ENCODE data around the gene TFPT.
"Not testable (repeated sequence)": the region's sequence is repeated elsewhere in the genome, so short reads cannot be mapped to it uniquely, and the experiment has no call there.

TFPT gene

DNA sequence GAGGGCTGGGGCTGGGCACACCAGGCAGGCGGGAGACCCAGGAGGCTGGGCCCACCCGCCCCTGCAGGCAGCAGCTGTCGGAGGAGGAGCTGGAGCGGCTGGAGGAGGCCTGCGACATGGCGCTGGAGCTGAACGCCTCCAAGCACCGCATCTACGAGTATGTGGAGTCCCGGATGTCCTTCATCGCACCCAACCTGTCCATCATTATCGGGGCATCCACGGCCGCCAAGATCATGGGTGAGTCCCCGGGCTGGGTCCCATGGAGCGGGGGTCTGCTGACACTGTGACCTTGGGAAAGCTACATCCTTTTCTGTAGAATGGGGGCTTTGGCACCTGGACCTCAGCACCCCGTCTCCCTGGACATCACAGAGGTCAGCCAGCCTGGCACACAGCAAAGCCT is 8.2 kb upstream of the TFPT start:
- DNase-seq (ENCODE audit: low read depth): no peak

DNA sequence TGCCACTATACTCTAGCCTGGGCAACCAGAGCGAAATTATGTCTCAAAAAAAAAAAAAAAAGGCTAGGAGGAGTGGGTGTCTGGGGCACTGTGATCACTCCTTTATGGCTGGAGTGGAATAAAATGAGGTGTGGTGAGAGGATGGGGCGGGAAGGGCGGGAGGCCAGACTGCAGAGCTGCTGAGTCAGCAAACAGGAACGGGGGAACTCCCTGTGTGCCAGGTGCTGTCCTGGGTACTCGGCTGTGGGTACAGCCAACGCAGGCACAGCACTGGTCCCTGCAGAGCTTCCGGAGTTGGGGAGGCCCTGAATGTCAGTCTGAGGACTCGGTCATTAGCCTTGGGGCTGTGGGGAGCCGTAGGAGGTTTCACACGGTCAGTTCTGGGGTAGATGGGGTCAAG is 5.8 kb upstream of the TFPT start:
- no peak for DNase-seq (ENCODE audit: low read depth)

DNA sequence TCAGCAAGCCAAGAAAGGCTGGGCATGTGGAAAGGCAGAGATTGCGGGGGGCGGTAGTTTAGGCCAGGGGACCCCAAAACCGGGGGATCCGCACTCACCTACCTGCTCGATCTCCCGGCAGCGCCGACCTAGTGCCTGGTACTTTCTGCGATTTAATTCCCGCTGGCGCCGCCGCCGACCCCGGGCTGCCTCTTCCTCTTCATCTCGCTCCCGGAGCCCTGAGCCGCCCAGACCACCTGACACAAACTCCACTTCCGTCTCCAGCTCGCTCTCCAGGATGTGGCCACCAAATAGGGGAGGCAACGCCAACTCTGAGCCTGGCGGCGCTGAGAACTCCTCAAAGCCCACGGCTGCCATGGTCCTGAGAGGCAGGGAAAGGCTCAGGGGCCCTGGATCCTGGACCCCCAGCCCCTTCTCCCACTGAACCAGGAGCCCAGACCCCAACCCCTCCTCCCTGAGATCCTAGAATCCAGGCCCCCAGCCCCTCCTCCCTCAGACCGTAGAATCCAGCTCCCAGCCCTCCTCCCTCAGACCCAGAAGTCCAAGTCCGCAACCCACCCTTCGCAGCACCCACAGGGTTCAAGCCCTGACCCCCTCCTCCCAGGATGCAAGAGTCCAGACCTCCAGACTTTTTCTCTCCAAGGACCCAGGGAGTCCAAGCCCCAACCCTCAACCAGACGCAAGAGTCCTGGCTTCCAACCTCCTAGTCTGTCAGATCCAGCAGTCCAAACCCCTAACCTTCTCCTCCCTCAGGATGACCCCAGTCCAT is 933 bp downstream of the TFPT start:
- DNase-seq (ENCODE audit: low read depth): peak; percentile 40

DNA sequence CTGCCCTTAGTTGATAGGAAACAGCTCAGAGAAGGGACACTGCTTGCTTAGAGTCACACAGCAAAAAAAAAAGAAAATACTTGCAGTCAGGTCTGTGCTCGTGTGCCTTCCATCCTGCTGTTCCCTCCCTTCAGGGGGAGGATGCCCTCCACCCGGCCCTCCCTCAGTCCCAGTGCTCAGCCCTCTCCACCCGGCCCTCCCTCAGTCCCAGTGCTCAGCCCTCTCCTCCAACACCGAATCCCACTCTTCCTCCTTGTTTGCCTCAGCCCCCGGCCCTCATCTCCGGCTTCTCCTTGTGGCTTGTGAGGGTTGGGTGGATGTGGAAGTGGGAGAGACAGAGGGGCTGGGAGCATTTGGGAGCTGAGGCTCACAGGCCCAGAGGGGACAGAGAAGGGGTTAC is 5.8 kb downstream of the TFPT start:
- no peak for DNase-seq (ENCODE audit: low read depth)

DNA sequence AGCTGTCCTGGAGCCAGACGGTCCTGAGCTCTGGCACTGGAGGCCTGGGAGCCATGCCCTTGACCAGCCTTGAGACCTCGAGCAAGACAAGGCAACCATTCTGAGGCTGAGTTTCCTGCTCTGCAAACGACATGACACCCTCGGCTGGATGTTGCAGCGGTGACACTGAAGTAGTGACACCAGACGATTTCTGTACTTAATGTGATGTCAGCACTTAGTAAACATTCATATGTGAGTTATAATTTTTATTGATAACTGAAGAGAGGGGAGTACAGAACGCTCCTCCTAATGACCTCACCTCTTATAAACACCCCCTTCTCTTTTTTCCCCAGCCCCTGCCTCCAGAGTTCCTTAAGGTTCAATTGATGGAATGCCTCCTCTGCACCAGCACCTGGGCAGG is 7.0 kb downstream of the TFPT start:
- no peak for DNase-seq (ENCODE audit: low read depth)

DNA sequence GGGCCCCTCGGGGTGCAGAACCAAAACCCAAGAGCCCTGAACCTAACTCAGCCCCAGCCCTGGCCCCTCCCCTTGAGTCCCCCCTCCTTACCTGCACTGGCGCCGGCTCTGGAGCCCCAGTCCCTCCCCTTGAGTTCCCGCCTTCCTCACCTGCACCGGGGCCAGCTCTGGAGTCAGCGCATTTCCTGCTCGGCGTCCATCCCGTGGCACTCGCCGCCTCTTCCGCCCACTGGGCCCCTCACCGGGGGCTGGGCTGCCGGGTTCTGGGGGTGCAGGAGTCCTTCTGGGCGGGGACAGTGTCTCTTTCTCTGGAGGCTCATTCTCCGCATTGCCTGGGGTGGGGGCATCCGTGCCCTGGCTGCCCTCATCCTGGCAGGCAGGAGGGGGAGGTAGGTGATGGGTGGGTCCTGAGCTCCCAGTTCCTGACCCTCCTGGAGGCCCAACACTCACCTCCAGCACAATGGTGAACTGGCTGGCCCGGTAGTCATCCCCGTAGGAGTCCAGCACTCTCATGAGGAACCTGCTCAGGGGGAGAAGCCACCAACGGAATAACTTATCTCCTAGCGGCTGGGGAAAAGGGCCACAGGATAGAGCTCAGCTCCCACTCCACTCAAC is 7.5 kb downstream of the TFPT start:
- DNase-seq (ENCODE audit: low read depth): no peak

DNA sequence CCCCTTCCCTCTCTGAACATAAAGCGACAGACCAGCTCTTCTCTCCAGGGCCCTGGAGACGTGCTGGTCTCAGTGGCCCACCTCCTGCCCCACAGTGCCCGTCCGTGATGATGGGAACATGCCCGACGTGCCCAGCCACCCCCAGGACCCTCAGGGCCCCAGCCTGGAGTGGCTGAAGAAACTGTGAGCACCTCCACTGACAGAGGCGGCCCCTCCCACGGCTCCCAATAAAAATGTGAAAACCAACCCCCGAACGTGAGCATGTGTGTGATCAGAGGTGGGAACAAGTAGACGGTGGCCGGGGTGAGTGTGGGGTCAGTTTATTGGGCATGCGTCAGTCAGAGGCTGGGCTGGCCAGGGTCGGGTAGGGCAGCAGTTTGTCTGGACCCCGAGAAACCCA is 8.7 kb downstream of the TFPT start:
- DNase-seq (ENCODE audit: low read depth): no peak

DNA sequence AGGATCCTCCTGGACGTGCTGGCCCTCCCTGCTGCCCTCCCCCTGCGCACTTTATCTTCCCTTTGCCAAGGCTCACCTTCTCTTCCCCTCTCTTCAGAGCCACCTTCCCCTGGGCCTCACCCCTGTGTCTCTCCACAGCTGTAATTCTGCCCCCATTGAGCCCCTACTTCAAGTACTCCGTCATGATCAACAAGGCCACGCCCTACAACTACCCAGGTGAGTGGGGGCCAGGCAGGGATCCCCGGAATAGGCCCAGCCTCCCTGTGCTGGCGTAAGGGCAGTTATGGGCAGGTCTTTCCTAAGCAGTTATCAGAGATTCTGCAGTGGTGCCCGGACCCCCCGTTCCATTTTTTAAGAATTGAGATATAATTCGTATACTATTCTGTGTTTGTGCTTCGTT is 9.7 kb downstream of the TFPT start:
- DNase-seq (ENCODE audit: low read depth): no peak

DNA sequence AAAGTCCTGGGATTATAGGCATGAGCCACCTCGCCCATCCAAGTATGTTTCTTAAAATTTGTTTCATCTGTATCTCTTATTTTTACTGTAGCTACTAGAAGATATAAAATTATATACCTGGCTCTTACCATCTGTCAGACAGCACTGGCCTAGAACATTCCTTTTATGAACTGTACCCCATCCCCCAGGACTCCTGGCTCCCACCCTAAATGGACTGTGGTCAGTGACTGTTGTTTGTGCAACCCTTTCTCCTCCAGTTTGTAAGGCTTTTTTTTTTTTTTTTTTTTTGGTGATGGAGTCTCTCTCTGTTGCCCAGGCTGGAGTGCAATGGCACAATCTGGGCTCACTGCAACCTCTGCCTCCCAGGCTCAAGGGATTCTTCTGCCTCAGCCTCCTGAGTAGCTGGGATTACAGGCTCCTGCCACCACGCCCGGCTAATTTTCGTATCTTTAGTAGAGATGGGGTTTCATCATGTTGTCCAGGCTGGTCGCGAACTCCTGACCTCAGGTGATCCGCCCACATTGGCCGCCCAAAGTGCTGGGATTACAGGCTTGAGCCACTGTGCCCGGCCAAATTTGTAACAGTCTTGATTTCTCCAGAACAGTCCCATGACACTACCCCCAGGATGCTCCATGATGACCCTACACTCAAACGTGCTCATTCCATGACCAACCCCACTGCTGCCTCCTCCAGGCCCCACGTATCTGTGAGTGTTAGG is 10.3 kb downstream of the TFPT start:
- peak; percentile 37 for DNase-seq (ENCODE audit: low read depth)

DNA sequence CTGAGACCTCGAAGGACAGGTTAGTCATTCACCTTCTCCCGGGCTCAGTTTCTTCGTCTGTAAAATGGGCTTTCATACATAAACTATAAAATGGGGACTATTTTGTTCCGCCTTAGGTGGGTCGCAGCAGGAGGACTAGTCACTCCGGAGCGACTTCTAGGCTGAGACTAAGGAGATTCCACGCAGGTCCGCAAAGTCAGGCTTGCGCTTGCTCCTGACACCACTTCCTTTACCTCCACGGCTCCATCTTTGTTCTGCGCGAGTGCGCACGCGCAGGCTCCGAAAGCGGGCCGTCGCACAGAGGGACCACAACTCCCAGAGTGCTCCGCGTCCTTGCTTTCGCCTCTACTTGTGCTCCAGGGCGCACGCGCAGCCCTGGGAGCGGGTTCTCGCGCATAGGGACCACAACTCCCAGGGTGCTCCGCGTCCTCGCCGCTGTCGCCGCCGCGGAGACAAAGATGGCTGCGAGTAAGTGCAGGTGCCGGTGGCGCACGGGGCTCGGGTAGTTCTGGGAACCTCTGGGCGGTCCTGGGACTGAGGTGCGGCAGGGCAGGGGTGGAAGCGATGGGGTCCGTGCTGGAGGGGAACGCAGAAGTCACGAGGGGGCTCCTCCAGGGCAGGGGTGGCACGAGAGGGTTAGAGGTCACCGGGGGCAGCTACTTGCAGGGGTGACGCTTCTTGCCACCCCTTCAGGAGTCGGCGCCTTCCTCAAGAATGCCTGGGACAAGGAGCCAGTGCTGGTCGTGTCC is 12.9 kb downstream of the TFPT start, which contains the start of gene NDUFA3:
Gene NDUFA3, plus strand, starts transcription at position 435 of the 749 bp plus-strand sequence. Its CDS starts 24 bp downstream, at position 459.
- peak; percentile 95 for DNase-seq (ENCODE audit: low read depth)

DNA sequence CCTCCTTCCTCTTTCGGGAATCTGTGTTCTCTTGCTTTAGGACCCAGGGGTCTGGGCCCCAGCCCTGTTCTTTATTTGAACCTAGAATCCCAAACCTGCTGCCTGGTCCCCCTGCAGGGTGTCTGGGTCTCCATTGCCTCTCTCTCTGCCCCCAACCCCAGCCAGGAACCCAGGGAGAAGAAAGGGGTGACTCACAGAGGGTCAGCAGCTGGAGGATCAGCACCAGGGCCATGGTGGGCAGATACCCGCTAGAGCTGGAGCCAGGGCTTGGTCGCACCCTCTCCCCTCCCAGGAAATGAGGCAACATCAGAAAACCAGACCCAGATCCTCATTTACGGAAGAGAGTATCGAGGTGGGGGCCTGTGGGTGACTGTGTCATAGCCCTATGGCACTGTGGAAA is 14.9 kb downstream of the TFPT start, which contains the start of gene OSCAR:
Gene OSCAR, minus strand, starts transcription at position 243 of the 400 bp plus-strand sequence. Its CDS starts 11 bp downstream, at position 232.
- no peak for DNase-seq (ENCODE audit: low read depth)

DNA sequence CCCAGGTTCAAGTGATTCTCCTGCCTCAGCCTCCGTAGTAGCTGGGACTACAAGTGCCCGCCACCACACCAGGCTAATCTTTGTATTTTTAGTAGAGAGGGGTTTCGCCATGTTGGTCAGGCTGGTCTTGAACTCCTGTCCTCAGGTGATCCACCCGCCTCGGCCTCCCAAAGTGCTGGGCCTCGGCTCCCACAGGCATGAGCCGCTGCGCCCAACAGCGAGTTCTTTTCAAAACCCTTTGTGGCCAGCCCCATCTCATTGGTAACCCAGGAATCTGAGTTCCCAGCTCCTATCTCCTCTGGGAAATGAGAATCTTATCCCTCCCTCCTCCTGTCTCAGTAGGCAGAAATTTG is 15.6 kb downstream of the TFPT start:
- not testable (repeated sequence) for DNase-seq (ENCODE audit: low read depth)

DNA sequence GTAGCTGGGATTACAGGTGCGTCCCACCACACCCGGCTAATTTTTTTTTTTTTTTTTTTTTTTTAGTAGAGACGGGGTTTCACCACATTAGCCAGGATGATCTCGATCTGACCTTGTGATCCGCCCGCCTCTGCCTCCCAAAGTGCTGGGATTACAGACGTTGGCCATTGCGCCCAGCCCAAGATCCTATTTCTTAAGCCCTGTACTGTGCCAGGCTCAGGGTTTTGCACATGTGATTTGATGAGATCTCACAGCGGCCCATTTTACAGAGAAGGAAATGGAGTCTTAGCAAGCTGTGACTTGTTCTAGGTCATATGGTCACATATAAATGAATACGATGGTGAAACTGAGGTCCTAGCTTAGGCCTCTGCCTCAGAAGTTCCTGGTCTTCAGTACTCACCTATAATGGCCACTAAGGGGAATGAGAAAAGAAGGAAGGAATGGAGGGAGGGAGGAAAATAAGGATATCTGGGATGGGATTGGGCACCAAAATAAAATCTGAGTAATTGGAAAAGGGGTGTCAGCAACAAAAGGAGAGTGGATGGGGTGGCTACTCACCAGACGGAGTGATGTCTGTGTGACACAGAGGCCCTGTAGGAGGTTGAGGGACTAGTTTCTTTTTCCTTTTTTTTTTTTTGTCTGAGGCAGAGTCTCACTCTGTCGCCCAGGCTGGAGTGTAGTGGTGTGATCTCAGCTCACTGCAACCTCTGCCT is 16.1 kb downstream of the TFPT start:
- no peak for DNase-seq (ENCODE audit: low read depth)

DNA sequence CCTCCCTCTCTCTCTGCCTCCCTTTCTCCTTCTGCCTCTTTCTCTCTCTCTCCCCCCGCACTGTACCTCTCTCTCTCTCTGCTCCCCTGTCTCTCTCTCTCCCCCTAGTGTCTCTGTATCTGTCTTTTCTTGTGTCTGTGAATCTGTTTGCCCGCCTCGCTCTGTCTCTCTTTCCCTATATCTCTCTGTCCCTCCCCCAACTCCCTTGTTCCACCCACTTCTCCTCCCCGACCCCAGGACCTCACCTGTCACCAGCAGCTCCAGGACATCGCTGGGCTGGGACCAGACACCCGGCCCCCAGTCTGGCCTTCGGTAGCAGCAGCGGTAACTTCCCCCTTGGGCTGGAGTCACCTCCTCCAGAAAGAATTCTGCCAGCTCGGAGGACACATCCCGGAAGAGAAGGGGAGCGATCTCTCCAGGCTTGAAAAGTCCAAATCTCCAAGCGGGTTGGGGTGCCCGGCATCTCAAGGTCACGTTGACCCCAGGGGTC is 18.8 kb downstream of the TFPT start:
- DNase-seq (ENCODE audit: low read depth): peak; percentile 52

DNA sequence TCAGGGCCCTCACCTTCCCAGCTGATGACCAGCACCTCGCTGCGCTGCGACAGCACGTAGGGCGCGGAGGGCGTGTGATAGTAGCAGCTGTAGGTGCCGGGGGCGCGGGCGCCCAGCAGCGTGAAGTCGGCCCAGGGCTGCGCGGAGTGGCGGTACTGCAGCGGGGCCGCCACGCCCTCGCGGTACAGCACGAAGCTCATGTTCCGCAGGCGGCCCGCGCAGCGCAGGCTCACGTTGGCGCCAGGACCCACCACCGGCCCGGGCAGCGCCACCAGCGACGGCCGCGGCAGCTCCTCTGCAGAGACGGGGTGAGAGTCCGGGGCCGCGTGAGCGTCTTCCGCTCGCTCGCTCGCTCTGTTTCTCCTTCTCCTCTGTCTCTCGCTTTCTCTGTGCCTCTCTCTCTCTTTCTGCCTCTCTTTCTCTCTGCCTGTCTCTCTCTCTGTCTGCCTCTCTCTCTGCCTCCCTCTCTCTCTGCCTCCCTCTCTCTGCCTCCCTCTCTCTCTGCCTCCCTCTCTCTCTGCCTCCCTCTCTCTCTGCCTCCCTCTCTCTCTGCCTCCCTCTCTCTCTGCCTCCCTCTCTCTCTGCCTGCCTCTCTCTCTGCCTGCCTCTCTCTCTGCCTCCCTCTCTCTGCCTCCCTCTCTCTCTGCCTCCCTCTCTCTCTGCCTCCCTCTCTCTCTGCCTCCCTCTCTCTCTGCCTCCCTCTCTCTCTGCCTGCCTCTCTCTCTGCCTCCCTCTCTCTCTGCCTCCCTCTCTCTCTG is 19.4 kb downstream of the TFPT start:
- DNase-seq (ENCODE audit: low read depth): peak; percentile 19

DNA sequence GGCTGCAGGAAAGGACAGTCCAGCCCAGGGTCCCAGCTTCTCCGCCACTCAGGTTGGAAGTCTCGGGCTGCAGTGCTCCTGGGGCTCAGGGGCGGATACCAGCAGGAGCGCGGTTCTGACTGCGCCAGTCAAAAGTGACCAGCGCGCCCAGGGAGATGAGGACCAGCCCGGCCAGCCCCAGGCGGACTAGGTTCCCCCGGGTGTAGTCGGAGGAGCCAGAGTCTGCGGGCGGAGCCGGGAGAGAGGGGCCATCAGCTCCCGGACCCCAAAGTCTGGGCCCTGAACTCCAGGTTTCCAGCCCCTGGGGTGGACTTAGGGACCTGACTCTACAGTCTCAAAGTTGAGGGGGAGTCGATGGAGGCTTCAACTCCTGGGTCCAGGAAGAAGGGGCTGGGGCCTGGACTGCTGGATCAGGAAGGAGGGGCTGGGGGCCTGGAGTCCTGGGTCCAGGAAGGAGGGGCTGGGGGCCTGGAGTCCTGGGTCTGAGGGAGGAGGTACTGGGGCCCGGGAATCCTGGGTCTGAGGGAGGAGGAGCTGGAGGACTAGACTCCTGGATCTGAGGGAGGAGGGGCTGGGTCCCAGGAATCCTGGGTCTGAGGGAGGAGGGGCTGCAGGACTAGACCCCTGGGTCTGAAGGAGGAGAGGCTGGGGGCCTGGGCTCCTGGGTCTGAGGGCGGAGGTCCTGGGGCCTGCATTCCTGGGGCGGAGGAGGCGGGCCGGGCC is 20.2 kb downstream of the TFPT start:
- DNase-seq (ENCODE audit: low read depth): no peak

DNA sequence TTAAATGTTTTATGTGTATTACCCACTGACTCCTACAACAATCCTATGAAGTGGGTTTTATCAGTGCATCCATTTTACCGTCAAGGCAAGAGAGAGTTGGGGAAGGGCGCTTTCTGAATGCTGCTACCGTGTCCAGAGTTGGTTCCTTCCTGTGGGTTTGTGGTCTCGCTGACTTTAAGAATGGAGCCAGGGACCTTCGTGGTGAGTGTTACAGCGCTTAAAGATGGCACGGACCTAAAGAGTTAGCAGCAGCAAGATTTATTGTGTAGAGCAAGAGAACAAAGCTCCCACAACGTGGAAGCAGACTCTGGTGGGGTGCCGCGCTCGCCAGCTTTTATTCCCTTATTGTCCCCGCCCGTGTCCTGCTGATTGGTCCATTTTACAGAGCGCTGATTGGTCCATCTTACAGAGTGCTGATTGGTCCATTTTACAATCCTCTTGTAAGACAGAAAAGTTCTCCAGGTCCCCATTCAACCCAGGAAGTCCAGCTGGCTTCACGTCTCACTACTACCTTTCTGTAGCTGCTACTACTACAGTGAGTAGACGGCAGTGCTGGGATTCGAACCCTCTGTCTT is 20.9 kb downstream of the TFPT start:
- DNase-seq (ENCODE audit: low read depth): no peak

DNA sequence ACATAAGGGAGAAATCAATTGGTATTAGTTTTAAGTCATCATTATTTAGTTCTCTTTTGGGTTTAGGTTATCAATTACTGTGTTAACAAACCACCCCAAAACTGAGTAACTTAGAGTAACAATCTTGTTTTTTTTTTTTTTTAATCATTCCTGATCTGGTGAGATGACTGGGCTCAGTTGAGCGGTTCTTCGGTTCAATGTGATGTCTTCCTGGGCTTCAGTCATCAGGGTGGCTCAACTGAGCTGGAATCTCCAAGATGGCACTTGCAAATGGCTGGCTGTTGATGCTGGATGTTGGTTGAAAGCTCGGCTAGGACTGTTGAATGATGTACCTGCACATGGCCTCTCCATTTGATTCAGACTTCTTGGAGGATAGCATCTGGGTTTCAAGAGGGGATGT is 31.0 kb downstream of the TFPT start:
- DNase-seq (ENCODE audit: low read depth): no peak

DNA sequence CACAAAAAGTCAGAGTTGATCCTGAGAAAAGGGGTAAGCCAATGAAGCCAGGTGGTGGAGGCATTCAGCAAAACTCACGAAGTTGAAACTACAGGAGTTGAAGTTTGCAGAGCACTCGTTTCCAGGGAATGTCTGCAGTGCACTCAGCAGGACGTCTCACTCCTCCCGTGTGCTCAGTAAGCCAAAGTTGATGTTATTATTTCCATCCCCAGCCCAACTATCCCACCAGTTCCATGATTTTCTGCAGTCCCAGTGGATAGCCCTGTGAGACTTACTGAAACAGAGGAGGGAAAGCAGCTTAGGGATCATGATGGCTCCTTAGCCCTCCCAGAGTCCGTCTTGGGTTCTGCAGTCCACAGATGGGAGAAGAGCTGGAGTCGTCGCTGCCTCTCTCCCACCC is 34.4 kb downstream of the TFPT start, which contains the start of gene TARM1:
Gene TARM1, minus strand, starts transcription at position 334 of the 400 bp plus-strand sequence. Its CDS starts 25 bp downstream, at position 309.
- DNase-seq (ENCODE audit: low read depth): no peak

DNA sequence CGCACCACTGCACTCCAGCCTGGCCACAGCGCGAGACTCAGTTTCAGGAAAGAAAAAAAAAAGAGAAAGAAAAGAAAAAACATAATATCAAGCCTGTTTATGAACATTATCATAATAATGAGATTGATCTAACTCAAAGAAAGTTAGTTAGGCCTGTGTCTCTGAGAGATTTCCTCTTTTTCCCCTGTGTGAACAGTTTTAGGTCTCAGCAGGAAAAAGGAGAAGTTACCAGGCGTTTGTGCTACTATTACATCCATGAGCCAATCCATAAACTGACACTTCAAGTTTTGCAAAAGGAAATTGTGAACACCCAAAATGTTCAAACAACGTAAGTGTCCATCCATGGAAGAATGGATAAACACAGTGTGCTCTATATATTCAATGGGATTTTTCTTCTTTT is 38.1 kb downstream of the TFPT start:
- no peak for DNase-seq (ENCODE audit: low read depth)

Measured in amniotic epithelial cell (primary cell).